Pons (tissue), 1 donor: ENCODE results near the gene EGLN2.
"Not testable (repeated sequence)": the region's sequence is repeated elsewhere in the genome, so short reads cannot be mapped to it uniquely, and the experiment has no call there.

ENCODE experiments used
- DNase-seq: peaks from one replicate; pipeline ENCODE4 v3.0.0-alpha.2; 2016; ENCODE audit warnings: low spot score

The EGLN2 gene

DNA sequence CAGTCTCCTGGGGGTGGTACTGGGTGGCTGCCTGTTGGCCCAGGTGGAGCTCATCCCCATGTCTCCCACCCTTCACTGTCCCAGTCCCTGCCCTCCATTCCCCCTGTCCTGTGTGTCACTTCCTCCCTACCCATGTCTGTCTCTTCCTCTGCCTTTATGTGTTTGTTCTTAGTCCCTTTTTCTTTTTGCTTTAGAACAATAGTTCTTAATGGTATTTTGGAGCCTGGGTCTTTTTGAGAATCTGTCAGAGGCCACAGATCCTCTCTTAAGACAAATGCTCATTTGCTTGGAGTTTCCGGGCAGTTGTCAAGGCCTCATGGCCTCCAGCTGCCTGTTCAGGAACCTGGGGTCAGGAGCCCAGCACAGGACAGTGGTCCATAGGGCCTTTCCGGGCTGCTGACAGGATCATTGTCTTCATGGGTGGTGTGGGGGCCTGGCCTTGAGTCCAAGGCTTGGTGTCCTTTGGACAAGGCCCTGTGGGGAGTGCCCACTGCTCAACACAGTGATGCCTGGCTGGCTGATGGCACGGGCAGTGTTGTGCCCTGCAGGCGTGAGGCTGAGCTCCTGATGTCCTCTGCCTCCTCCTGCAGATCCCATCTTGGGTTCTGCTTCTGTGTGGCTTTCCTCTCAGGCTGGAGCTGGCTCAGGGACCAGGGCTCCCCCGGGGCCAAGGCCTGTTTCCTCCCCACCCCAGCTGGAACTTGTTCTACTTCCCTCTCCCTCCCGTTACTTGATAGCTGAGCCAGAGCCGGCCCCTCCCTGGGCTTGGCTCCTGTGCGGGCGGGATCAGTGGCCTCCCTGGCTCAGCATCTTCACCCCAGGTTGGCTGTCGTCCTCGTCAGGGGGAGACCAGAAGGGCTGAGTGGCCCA is 3.5 kb downstream of the EGLN2 start:
- no peak for DNase-seq

DNA sequence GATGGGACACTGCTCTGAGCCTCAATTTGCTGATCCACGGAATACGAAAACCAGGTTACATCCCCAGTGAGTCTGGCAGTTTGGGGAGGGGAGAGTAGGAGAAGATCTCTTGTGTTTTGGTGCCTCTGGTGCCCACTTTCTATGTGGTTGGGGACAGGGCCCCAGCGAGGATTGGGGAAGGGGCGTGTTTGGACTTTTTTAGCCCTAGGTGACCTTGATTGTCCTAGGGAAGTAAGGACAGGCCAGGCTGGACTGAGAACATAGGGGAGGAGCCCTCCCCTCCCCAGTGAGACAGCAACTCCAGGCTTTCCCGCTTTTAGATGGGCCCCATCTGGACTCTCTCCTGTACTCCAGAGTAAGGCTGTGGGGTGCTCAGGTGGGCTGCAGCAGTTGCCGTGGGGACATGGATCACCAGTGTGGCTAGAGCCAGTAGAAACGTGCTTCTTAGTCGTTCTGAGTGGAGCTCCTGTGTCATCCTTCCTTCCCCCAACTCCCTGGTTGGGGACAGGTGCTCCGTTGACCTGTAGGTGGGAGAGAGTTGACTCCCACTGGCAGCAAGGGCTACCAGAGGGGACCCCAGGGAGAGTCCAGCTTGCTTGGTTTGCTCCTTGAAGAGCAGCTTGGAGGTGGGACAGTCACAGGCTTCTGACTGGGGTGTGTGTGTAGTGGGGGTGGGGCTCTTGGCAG is 4.3 kb downstream of the EGLN2 start:
- DNase-seq, result no peak

DNA sequence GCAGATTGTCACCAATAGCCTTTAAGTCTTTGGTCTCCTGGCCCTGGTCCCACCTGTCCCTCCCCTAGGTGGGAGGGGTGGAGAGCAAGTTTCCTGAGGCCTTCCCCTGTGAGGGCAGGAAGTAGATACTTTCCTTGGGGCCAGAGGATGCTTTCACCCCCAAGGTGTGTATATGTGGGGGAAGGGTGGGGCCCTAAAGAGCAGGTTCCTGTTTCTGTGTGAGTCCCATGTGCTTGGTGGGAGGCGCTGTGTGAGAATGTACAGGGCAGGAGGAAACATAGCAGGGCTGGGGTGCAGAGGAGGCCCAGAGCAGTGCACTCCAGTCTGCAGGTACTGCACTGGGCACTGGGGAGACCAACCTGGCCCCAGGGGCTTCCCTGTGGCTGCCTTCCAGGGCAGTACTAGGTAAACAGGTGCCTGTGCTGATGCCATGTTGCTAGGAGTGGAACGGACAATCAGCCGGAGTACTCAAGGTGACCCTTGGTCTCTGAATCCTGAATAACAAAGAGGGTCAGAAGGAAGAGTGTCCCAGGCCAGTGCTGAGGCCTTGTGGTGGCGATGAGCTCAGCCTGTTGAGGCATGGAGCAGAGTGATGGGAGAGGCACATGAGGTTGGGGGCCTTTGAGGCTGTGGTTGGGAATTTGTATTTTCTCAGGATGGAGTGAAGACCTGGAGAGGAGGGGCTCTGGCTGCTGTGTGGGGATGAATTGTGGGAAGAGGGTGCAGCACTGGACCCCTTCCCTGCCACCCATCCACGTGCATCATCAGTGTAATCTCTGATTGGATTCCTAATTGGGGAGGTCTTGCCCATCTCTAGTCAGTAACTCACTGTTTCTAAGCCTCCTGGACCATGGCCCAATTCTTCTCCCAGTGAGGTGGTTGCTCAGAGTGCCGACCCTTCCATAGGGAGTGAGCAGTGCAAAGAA is 5.1 kb downstream of the EGLN2 start:
- DNase-seq, result no peak

DNA sequence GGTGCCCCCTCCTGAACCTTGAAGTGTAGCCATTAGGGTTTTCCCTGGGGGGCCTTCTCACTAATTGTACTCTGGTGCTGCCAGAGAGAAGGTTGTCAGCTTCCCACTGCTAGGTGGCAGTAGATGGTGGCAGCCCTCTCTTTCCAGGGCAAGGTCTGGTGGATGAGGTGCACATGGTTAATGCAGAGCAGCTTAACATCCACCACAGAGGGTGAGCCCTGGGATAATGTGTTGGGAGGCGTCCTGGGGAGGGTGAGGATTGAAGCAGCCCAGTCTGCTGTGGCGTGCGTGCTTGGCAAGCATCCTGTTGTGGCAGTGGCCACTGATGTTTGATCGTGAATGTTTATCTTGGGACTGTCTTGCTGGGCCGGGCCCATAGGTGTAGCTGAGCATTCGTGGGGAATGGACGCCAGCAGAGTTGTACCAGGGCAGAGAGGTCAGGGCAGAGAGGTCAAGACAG is 5.8 kb downstream of the EGLN2 start:
- DNase-seq, result no peak

DNA sequence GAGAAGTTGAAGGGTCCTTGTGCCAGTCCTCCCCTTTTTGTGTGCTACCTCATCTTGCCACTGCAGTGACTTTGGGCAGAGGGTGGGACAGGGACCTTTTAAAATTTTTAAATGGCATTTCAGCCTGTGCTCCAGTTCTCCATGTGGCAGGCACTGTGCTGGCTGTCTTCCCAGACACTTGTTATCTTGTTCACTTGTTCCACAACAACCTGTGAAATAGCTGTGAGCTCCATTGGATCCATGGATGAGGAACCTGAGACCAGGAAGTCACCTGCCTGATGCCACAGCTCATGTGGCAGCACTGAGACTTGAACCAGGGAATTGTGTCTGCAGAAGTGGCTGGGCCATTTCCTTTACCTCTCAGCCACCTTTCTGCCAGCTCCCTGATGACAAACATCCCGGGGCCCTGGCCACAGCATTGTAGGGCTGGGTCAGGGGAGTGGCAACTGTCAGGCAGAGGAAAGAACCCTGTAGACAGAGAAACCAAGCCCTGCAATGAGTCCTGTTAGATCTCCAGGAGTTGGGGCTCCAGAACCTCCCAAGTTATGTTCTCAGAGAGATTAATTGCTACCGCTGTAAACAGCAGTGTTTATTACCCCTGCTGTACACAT is 6.4 kb downstream of the EGLN2 start:
- no peak for DNase-seq

DNA sequence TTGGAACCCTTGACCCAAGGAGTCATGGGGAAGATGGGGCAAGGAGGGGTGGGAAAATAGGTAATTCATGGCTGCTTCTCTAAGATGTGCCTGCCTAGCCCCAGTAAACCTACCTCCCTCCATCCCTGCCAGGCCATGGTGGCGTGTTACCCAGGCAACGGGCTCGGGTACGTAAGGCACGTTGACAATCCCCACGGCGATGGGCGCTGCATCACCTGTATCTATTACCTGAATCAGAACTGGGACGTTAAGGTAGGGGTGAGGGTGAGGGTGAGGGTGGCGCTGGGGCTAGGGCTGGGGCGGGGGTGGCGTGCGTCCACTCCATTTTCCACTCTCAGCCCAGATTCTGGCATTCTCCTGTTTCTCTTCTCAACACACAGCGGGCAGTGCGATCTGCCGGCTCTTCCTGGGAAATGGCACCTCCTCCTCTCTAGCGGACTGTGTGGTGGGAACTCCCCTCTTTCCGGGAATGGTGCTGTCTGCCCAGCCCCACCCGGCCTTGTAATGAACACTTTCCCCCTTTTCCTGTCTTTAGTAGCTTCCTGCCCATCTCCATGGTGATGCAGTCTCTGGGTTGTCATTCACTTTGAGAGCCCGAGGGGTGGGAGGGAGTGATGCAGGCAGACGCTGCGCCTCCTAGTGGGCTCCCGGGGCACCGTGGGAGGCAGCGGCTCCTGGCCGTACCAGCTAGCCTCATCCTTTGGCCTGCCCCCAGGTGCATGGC is 7.6 kb downstream of the EGLN2 start:
- DNase-seq, result peak; percentile 98

DNA sequence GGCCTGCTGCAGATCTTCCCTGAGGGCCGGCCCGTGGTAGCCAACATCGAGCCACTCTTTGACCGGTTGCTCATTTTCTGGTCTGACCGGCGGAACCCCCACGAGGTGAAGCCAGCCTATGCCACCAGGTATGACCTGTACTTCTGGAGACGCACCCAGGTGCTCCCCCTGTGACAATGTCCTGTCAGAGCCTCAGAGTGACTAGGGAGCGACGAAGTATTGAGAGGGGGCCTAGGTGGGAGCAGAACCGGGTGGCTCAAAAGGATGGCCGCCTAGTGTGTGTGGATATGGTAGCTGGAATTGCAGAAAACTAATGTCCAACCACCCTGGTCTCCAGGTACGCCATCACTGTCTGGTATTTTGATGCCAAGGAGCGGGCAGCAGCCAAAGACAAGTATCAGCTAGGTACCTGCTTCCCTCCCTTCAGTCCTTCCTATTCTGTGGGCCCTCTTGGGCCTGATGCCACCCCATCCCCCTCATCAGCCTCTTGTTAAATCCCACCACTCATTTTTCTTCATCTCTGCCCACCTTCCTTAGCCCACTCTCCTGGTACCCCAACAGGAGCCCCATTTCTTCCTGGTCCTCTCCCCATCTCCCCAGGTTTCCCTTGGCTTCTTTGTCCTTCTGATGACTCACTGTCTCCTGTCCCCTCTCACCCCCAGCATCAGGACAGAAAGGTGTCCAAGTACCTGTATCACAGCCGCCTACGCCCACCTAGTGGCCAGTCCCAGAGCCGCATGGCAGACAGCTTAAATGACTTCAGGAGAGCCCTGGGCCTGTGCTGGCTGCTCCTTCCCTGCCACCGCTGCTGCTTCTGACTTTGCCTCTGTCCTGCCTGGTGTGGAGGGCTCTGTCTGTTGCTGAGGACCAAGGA is 8.4 kb downstream of the EGLN2 start:
- no peak for DNase-seq

DNA sequence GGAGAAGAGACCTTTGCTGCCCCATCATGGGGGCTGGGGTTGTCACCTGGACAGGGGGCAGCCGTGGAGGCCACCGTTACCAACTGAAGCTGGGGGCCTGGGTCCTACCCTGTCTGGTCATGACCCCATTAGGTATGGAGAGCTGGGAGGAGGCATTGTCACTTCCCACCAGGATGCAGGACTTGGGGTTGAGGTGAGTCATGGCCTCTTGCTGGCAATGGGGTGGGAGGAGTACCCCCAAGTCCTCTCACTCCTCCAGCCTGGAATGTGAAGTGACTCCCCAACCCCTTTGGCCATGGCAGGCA is 9.0 kb downstream of the EGLN2 start:
- DNase-seq, result no peak

DNA sequence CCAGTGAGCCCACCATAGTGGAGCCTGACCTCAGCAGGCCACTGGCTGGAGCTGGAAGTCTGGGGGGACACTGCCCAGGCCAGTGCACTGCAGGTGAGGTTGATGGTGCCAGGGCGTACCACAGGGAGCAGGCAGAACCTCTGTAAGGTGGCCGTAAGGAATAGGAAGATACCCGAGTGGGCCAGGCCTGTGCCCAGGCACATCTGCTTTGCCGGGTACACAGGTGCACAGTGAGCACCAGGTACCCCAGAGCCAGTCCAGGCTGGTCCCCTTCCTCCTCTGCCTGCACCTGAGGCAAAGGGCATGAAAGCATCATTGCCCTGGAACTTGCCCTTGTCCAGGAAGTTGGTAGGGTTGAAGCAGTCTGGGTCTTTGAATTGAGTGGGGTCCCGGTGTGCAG is 9.5 kb downstream of the EGLN2 start:
- no peak for DNase-seq

DNA sequence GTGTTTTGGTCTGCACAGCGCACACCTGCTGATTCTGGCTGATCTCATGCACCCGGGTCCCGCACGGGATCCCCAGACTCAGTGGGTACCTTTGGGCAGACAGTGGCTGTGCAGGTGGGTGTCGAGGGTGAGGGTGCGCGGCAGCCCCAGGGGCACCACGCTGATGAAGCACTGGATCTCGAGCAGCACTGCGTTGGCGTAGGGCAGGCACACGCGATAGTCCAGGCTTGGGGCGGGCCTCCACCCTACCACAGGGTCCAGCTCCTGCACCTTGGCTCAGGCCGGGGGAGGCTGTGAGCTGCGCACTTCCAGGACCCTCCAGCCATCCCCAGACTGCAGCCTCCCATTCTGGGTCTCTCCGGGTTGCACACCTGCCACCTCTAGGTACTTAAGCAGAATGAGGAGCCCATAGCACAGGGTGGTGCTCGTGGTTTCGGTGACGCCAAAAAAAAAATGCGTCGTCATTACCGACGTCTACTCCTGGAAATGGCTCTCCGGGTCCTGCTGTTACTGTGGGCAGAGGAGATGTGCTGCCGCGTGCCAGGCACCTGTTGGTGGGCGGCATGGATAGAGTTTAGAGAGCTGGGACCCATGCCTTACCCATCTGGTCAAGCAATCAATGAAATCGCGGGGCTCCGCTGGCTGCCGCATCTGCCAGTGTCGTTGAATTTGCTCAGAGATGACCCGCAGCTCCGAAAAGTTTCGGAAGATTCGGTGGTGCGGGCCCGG is 10.5 kb downstream of the EGLN2 start:
- DNase-seq, result no peak

DNA sequence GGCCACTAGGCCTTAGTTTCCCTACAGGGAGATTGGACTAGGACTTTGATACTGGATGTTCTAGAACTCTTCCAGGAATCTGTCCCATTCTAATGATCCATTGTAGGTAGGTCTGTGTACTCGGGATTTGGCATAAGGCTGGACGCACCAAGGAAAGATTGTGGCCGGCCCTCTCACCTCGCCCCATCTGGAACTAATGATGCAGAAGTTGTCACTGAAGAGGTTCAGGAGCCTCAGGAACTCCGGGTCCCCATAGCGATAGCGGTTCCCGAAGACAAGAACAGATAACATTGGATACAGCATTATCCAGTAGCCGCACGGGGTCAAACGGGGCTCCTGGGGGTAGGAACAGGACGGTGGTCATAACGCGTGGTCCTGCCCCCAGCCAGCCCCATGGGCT is 11.2 kb downstream of the EGLN2 start:
- no peak for DNase-seq

DNA sequence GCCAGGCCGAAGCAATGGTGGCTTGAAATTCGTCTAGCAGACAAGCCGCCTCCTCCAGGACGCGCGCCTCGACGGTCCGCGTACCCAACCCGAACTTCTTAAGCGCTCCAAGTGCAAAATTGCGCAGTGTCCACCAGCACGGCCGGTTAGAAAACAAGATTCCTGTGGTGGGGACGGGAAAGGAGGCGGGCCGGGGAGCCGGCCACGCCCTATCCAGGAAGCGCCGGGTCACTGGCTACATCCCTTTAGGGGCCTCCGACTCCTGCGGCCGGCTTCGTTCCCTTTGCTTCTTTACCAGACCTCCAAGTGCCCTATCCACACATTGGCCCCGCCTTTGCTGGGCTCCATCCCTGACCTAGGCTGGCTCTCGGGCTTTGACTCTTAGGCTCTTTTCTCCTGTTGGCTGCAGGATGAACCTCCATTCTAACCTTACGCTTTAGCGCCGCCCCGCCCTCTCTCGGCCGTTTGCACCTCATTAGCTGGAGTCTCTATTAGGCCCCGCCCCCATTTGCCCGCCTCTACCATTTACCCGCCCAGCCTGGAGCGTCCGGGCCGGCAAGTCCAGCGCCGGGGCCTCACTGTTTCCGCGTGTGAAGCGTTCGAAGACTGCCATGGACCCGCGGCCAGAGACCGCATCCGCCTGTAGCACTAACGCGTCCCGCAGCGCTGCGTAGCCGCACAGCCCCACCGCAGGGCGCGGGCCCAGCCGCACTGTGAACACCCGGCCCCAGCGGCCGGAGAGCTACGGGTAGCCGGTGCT is 11.8 kb downstream of the EGLN2 start:
- DNase-seq, result peak; percentile 74

DNA sequence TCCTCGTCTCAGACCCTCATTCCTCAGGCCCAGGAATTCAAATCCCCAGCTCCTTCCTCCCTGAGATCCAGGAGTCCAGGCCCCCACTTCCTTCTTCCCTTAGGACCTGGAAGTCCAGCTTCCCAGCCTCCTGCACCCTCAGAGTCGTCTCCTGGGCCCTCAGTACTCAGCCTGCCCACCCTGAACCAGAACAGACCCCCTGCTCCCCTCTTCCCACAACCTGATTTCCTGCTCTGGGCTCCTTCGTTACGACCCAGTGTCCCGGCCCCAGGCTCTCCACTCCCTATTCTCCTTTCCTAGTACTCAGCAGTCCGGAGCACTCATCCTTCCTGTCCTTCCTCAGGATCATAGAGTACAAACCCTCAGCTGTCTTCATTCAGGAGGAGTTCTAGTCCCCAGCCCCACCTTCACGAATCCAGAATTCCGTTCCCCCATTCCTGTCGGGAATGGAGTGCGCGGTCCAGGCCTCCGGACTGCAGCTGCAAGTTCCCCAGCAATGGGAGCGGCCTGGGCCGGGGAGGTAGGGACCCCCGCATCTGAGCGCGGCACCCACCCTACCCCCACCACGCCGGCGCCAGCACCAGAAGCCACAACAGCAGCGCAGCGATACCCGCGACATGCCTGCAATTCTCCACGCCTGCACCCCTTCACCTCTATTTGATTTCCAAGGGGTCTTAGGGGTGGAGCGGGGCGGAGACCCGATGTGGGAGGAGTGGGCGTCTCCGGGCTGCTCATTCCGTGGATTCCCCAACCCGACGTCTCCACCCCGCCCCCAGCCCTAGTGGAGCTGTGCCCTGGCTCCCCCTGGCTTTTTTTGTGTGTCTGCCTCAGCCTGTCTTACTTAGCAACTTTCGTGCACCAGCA is 12.7 kb downstream of the EGLN2 start:
- no peak for DNase-seq

DNA sequence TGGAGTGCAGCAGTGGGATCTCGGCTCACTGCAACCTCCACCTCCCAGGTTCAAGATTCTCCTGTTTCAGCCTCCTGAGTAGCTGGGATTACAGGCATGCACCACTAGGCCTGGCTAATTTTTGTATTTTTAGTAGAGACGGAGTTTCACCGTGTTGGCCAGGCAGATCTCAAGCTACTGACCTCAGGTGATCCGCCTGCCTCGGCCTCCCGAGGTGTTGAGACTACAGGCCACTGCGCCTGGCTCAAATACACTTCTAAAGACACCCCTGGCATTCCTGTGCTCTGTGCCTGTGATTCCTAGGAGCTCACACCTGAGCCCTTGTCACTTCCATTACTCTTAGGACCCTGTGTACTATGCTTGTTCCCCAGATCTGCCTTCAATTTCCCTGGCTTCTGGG is 13.6 kb downstream of the EGLN2 start:
- not testable (repeated sequence) for DNase-seq

DNA sequence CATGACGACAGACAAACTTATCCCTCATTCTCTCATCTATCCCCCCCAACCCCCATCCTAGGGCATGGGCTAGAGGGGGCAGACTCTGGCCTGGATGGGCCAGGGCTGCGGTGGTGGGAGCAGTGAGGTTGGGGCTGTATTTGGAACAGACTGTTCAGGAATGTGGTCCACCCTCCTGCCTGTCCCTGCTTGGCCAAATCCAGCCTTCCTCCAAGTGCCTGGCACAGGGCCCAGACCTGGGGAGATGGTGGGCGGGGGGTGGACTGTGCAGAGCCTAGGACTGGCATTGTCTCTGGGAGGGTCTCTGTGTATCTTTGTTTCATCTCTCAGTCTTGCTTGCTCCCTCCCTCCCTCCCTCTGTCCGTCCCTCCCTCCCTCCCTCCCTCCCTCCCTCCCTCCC is 14.2 kb downstream of the EGLN2 start:
- no peak for DNase-seq

DNA sequence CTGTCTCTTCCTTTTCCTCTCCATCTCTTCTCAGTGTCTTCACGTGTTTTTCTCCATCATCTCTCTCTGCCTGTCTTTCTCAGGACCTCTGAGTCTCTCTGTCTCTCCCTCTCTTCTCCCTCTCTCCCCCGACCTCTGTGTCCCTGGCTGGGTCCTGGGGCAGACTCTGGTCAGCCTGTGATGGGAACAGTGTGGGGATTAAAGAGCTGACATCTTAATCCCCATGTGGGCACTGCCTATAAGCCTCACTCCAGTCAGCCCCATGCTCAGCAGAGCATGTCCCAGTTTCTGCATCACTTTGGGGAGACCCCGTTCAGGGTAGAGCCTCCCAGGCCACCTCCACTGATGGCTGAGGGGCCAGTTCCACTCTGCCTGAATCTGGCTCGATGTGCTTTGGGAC is 16.2 kb downstream of the EGLN2 start:
- no peak for DNase-seq

DNA sequence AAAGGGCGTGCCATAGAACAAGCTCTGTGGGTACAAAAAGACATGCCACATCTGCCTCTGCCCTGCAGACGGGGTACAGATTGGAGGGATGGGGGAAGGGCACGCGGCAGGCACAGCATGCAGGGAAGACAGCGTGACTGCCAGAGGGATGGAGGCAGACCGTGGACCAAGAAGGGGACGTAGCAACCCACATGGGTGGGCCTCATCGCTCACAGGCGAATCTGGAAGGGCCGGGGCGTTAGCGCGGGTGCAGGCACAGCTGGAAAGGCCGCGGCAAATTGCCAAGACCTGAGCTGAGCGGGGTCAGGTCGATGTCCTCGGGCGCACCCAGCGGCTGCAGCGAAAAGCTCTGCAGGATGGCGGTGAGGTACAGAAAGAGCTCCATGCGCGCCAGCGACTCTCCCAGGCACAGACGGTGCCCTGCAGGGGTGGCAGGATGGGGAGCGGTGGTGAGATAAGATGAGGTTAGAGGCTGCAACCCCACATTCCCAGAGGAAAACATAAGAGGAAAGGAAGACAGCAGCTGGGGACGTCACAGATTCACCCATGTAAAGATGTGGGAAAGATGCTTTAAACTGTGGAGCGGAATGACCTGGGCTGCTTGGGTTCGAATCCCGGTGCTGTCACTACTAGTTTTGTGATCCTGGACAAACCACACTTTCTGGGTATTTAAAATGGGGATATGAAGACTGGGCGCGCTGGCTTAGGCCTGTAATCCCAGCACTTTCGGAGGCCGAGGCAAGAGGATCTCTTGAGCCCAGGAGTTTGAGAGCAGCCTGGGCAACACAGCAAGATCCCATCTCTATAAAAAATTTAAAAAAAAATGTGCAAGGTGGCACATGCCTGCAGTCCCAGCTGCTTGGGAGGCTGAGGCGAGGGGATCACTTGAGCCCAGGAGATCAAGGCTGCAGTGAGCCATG is 19.7 kb downstream of the EGLN2 start:
- not testable (repeated sequence) for DNase-seq
